ENCODE results near the gene OXA1L.
"Not testable (repeated sequence)": the region's sequence is repeated elsewhere in the genome, so short reads cannot be mapped to it uniquely, and the experiment has no call there.

The OXA1L gene

DNA sequence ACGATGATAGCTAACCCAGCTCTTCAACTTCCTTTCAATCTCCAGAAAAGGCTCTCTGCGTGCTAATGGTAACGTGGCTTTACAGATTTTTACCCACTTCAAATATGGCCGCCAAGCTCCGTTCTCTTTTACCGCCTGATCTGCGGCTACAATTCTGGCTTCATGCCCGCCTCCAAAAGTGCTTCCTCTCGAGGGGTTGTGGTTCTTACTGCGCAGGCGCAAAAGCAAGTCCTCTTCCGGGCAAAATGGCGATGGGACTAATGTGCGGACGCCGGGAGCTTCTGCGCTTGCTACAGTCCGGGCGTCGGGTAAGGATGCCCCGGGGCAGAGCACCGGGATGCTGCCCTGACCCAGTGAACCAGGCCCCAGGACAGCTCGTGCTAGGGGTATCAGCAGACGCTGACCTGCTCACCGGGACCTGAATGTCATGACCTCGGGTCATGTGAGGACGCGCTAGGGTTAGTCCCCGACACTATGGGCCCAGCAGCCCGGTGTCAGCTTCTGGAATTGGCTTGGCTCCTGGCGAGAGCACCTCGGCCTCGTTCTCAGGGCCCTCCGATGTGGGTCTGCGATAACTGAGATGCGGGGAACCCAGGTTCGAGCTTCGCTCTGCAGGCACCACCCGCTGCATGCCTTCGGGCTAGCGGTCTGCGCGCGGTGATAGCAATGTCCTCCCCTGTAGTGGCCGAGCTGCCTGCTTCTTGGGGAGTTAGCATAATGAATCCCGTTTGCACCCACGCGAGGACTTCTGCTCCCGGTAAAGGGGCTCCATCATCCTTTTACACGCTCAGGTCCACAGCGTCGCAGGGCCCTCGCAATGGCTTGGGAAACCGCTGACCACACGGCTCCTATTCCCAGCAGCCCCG, at the start of gene OXA1L:
TSS of gene OXA1L (plus strand) at position 232 of the 866 bp plus-strand sequence. CDS start at position 246, 14 bp downstream.
- peak; percentile 92 to 94 for DNase-seq

DNA sequence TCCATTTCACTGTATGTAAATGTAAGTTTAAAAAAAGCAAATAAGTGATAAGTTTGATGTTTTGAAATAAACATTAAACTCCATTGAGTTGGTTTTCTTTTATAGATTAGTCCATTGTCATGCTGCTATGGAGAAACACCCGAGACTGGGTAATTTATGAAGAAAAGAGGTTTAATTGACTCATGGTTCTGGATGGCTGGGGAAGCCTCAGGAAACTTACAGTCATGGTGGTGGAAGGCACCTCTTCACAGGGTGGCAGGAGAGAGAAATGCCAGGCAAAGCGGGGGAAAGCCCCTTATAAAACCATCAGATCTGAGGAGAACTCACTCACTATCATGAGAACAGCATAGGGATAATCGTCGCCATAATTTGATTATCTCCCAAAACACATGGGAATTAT, 48.4 kb upstream of the OXA1L start:
- DNase-seq = no peak

DNA sequence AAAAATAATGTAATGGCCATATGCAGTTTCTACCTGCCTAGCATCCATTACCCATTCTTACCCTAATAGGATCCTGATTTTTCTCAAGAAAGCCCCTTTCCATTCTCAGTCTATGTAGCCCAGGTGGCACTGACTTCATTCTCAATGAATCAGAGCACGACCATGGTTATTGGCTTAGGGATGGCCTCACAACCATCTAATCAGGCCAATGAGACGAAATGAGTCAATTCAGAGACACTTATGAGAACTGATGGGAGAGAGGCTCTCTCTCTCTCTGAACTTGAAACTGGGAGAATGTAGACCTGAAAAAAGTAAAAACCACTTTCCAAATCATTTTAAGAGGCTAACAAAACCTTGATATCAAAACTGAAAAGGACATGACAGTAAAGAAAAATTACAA, 45.3 kb upstream of the OXA1L start:
- DNase-seq = no peak

DNA sequence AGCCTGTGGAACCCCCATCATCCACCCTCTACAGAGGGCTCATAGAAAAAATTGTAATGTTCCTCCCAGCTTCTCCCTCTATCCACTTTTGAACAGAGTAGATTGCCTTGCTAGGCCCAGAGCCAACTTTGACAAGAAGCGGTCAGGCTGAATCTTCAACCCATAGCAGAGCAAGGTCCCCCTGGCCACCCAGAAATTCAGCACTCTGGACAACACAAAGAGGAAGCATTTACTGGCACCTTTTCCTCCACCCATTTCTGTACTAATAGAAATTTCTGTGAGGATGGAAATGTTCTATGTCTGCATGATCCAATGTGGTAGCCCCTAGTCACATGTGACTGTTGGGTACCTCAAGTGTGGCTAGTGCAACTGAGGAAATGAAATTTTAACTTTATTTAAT, 42.7 kb upstream of the OXA1L start:
- no peak for DNase-seq

DNA sequence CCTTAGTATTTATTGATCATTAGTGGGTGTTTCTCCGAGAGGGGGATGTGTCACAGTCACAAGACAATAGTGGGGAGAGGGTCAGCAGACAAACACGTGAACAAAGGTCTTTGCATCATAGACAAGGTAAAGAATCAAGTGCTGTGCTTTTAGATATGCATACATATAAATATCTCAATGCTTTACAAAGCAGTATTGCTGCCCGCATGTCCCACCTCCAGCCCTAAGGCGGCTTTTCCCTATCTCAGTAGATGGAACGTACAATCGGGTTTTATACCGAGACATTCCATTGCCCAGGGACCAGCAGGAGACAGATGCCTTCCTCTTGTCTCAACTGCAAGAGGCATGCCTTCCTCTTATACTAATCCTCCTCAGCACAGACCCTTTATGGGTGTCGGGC, 41.6 kb upstream of the OXA1L start:
- DNase-seq = not testable (repeated sequence)

DNA sequence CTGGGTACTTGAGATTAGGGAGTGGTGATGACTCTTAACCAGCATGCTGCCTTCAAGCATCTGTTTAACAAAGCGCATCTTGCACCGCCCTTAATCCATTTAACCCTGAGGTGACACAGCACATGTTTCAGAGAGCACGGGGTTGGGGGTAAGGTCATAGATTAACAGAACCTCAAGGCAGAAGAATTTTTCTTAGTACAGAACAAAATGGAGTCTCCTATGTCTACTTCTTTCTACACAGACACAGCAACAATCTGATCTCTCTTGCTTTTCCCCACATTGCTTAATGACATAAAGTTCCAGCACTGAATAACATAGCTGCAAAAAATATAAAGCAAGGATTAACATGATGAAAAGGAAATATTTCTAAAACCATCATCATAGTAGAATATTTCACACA, 41.1 kb upstream of the OXA1L start:
- not testable (repeated sequence) for DNase-seq

DNA sequence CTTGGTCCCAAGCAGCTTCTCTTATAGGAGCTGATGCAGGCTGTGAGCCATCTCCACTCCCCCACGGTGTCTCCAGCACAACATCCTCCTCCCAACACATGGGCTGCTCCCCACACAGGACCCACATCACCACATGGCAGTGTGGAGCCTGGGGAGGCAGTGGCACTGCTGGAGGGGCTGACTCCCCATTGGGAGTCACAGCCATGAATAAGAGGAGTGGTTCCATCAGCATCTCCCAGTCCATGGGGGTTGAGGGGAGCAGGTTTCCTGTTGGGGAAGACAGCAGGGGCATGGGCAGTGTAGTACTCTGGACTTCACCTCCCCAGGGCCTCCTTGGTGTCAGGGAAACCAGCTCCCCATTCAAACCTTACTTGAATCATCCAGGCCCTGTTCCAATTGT, 40.5 kb upstream of the OXA1L start:
- DNase-seq = no peak

DNA sequence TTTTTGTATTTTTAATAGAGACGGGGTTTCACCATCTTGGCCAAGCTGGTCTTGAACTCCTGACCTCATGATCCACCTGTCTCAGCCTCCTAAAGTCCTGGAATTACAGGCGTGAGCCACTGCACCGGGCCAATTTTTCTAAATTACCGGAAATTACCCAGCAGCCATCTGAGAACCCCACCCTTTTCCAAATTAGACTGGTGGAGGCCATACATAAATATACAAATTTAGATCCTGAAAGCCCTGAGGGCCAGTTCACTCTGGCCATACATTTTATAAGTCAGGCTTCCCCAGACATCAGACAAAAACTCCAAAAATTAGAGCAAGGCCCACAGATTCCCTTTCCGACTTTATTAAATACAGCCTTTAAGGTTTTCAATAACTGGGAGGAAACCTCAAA, 34.4 kb upstream of the OXA1L start:
- DNase-seq = not testable (repeated sequence)

DNA sequence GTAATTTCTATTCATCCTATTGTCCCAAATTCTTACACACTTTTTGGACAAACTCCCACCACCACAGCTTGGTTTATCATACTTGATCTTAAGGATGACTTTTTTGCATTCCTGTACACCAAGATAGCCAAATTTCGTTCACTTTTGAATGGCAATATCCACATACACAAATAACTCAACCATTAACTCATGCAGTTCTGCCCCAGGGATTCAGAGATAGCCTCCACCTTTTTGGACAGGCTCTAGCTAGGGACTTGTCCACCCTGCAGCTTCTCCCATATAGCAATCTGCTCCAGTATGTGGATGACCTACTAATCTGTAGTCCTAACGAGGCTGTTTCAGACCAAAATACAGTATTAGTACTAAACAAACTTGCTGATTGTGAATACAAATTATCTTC, 32.7 kb upstream of the OXA1L start:
- DNase-seq = no peak

DNA sequence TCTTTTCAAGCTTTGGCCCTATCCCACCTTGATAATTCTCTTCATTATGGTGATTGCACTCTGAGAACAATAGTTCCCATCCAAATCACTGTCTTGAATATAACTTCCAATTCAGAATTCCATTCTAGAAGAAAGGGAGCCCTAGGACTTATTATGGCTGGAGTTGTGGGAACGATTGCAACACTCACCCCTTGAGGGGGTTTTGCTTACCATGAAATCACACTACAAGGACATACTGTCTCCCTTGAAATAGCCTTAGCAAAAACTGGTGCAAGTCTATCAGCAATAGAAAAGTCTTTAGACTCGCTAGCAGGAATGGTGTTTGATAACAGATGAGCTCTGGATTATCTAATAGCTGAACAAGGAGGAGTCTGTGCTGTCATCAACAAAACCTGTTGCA, 31.4 kb upstream of the OXA1L start:
- DNase-seq = no peak

DNA sequence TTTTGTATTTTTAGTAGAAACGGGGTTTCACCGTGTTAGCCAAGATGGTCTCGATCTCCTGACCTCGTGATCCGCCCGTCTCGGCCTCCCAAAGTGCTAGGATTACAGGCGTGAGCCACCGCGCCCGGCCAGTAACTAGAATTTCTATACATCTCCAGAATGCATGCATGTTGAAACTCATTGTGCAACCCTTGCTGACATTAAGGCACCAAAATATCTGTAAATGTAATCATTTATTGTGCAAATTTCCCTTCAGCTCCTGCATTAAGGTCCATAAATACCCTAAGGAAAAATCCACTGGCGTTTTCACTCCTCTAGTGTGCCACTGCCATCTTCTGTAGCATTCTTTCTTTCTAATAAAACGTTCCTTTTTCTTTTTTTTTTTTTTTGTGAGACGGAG, 30.1 kb upstream of the OXA1L start:
- not testable (repeated sequence) for DNase-seq

DNA sequence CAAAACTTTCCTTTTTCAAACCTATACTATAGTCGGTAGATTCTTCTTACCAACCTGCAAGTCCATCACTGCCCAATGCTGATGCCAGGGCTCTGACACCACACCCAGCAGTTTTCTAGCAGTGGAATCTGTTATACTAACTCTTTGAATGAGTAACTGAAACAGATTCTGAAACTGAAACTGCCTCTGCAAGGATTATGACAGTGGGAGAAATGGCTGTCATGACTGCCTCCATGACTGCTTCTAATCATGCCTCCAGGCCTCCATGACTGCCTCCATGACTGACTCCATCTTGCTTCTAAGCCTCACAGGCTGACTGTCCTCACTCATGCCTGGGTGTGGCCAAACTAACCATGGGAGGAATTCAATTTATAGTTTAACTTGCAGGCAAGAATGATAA, 29.4 kb upstream of the OXA1L start:
- DNase-seq = peak; percentile 28 to 49

DNA sequence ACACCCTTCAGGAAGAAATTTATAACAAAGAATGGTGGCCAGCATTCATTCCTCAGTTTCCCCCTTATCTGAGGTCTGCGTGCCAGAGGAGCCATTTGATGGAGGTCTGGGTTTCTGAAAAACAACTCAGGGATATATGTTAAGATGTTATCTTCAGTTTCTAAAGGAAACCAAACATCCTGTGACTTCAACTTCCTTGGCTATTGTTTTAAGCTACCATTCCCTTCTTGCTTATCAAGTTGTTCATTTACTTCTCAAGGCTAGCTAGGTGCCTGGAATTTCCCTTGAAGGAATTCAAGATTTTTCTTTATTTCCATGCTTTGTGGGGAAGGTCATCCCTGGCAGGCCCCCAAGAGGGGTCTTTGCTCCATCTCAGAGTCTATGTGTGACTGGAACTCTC, 27.1 kb upstream of the OXA1L start:
- DNase-seq = no peak

DNA sequence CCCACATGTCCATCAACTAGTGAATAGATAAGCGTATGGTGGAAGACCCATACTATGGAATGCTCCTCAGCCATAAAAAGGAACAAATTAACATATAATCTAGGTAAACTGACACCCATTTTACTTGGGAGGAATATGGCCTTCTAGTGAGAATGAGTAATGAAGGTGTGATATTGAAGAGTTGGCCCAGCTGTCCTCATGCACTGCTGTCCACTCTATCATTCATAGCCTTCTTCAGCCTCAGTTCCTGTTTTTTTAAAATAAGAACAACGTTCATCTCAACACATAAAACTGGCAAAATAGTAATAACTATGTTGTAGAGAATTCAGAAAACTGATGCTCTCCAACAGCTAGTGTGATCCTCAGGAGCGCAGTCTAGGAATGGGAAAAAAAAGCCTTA, 26.5 kb upstream of the OXA1L start:
- DNase-seq = no peak

DNA sequence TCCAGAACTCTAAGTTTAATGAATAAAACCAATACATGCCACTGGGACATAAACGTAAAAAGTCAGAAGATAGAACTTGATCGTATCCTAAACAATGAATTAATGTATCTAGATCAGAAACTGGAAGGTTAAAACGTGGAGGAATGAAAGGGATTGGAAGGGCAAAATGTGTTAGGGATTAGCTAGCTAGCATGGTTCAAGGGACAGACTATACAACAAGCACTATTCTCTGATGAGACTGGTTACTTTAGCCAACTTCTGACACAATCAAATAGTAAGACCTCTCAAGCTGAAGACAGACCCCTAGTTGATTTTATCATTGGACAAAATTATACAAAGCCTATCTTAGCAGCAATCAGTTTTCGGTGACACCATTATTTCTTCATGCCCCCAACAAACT, 18.7 kb upstream of the OXA1L start:
- DNase-seq = no peak

DNA sequence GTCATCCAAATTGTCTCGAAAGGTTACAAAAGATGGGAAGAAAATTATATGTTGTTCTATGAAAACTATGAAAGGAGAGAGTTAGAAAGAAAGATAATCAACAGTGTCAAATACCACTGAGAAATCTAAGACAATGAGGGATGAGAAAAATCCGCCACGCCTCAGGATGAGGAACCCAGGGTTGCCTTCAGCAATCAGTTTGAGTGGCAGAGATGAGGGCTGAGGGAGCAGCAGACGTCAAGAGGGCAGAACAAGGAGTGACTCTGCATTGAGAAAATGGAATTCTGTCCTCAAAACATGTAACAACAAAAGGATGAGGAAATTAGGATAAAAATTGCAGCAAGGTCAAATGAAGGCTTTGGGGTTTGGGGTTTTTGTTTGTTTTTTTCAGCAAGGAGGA, 18.3 kb upstream of the OXA1L start:
- DNase-seq = no peak

DNA sequence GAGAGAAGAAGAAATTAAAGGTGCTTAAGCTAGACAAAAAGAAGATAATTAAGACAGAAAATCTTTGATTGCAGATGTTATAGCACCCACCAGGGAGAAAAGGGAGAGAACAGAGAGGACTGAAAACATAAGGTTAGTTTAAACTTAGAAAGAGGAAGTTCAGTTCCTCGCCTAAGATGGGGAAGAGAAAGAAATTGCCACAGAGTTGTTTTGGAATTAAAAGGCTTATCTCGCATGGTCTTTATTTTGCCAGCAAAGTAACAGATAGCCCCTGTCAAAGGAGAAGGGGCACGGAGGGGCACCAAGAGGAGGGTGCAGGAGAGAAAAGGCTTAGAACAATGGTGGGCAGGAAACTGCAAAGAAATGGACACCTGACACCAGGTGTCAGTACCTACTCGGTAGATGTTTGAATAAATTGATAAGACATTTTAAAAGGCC, 17.8 kb upstream of the OXA1L start:
- no peak for DNase-seq

DNA sequence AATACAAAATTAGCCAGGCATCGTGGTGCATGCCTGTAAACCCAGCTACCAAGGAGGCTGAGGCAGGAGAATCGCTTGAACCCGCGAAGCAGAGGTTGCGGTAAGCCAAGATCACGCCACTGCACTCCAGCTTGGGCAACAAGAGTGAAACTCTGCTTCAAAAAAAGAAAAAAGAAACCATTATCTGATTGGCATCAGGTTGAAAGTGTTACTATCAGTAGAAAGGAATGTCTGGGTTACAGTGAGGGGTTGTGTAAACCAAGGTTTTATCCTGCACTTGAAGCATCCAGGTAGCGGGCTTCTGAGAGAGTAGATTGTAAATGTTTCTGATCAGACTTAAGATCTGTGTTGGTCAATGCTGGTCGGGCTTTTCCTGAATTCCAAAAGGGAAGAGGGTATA, 14.1 kb upstream of the OXA1L start:
- DNase-seq = no peak

DNA sequence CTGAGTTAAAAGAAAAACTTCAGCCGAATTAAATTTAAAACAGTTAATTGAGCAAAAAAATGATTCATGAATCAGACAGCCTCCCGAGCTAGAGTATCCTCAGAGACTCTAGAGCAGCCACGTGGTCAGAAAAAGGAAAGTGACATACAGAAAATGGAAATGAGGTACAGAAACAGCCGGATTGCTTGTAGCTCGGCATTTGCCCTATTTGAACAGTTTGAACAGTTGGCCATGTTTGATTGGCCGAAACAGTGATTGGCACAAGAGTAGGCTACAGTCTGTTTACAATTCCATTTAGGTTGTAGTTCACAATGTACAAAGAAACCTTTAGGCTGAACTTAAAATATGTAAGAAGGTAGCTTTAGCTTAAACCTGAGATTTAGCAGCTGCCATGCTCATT, 12.9 kb upstream of the OXA1L start:
- DNase-seq = no peak

DNA sequence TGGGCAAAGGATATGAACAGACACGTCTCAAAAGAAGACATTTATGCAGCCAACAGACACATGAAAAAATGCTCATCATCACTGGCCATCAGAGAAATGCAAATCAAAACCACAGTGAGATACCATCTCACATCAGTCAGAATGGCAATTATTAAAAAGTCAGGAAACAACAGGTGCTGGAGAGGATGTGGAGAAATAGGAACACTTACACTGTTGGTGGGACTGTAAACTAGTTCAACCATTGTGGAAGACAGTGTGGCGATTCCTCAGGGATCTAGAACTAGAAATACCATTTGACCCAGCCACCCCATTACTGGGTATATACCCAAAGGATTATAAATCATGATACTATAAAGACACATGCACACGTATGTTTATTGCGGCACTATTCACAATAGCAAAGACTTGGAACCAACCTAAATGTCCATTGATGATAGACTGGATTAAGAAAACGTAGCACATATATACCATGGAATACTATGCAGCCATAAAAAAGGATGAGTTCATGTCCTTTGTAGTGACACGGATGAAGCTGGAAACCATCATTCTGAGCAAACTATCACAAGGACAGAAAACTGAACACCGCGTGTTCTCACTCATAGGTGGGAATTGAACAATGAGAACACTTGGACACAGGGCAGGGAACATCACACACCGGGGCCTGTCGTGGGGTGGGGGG, 8.4 kb upstream of the OXA1L start:
- DNase-seq = not testable (repeated sequence)

DNA sequence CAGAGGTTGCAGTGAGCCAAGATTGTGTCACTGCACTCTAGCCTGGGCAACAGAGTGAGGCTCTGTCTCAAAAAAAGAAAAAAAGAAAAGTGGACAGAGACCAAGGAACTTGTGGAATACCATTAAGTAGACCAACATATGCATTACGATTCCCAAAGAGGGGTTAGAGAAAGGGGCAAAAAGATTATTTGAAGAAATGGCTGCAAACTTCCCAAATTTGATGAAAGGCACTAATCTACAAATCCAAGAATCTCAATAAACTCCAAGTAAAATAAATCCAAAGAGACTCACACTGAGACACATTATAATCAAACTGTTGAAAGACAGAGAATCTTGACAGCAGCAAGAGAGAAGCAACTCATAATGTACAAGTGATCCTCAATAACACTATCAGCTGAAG, 4.8 kb upstream of the OXA1L start:
- no peak for DNase-seq

DNA sequence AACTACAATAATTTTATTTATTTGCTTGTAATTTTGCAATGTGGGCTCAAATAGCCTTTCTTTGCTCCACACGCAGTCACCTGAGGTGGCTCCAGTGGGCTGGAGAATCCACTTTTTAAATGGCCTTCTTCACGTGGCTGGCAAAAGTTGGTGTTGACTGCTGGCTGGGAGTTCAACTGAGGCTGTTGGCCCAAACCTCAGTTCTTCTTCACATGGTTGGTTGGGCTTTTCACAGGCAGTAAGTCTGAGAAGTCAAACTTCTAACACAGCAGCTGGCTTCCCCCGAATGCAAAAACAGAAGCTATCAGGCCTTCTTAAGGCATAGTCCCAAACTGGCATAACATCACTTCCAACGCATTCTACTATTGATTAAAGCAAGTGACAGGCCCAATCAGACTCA, 2.1 kb upstream of the OXA1L start:
- no peak for DNase-seq

DNA sequence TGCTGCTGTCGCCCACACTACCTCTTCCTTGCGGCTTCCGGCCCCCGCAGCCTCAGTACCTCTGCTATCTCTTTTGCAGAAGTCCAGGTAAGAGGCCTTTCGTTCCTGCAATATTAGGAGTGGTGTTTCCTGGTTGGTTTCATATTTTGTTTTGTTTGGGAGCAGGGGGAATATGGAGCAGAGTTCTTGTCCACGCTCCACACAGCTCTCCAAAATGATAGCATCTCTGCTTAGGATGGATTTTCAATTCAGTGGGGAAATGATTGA, 768 bp downstream of the OXA1L start:
- peak in 1 of 2 donors; percentile 23 for DNase-seq

DNA sequence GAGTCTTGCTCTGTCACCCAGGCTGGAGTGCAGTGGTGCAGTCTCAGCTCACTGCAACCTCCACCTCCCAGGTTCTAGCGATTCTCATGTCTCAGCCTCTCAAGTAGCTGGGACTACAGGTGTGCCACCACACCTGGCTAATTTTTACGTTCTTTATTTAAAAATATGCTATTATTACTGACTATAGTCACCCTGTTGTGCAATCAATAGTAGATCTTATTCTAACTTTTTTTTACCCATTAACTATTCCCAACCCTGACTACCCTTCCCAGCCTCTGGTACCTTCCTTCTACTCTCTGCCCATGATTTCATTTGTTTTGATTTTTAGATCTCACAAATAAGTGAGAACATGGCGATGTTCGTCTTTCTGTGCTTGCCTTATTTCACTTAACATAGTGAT, 2.5 kb downstream of the OXA1L start:
- no peak for DNase-seq

DNA sequence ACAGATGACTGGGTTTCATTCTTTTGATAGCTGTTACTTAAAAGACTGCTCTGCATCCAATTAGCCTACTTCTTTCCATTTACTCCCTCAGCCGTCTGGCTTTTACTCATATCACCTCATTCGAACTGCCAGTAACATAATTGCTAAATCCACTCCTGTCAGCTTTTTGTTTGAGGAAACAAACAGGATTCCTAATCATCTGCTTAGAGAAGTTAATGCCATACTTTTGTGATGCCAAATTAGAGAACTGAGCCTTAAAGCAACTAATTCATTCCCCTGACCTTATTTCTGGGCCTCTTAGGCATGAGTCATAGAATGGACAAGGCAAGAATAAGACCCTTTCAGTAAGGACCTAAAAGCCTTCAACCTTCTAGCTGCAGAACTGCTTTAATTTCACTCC, 2.9 kb downstream of the OXA1L start:
- DNase-seq = no peak
